GM10248 (cell line): ENCODE results near the gene RGPD3.
"Not testable (repeated sequence)": the region's sequence is repeated elsewhere in the genome, so short reads cannot be mapped to it uniquely, and the experiment has no call there.

Experiments used
- CTCF ChIA-PET: fragments of 300-600 bp; sonication (Branson Sonifier 250); formaldehyde crosslinking; extraction: SDS; loops from one replicate; lab custom pipeline; 2021; ENCODE audit warnings: antibody characterized with exemption; lab: Yijun Ruan, JAX
- POLR2A ChIA-PET: fragments of 350-650 bp; sonication (Branson Sonifier 250); formaldehyde crosslinking; extraction: SDS; loops from one replicate; lab custom pipeline; 2020; ENCODE audit warnings: antibody characterized with exemption; lab: Yijun Ruan, JAX
- DNase-seq: peaks from one replicate; pipeline ENCODE4 v3.0.0; 2012; ENCODE audit errors: extremely low spot score
- CTCF ChIP-seq: IDR thresholded peaks from 2 replicates; pipeline ENCODE4 v1.5.1; 2012; ENCODE audit warnings: mild to moderate bottlenecking, low read depth; ENCODE audit errors: extremely low read depth, missing control alignments, control extremely low read depth

The RGPD3 gene

DNA sequence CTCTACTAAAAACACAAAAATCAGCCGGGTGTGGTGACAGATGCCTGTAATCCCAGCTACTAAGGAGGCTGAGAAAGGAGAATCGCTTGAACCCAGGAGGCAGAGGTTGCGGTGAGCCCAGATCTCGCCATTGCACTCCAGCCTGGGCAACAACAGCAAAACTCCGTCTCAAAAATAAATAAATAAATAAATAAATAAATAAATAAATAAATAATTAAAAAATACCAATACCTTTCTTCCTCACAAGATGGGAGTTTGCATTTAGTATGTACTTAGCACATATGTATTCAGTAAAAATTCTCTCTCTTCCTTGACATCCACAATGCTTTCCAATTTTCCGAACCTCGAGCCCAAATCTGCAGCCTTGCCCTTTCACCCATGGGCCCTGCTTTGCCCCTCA, 32.1 kb upstream of the RGPD3 start:
- POLR2A ChIA-PET, DNase-seq, CTCF ChIA-PET: not testable (repeated sequence)

- CTCF ChIA-PET, DNase-seq, POLR2A ChIA-PET: not testable (repeated sequence)
Measured at GRCh38 chr2:106498549-106498948, 30.3 kb upstream of the RGPD3 start.

GRCh38 chr2:106492913-106493312, 24.7 kb upstream of the RGPD3 start:
- DNase-seq, CTCF ChIA-PET: not testable (repeated sequence)

DNA sequence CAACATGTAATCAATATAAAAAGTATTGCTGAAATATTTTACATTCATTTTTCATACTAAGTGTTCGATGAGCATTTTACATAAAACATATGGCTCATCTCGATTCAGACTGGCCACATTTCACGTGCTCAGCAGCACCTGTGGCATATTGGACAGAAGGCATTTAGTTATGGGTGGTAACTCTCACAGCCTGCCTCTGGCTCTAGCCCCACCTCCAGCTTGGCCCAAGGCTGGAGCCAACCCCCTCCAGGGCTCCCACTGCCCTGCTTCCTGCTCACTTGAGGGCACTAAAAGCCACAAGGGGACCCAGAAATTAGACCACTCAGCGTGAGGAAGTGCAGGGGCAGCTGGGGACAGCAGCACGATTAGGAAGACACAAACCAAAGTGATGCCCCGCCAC, 24.2 kb upstream of the RGPD3 start:
- POLR2A ChIA-PET, CTCF ChIA-PET, DNase-seq: not testable (repeated sequence)

More at GRCh38 chr2:106492913-106493312, 24.7 kb upstream of the RGPD3 start:
- POLR2A ChIA-PET = not testable (repeated sequence)

DNA sequence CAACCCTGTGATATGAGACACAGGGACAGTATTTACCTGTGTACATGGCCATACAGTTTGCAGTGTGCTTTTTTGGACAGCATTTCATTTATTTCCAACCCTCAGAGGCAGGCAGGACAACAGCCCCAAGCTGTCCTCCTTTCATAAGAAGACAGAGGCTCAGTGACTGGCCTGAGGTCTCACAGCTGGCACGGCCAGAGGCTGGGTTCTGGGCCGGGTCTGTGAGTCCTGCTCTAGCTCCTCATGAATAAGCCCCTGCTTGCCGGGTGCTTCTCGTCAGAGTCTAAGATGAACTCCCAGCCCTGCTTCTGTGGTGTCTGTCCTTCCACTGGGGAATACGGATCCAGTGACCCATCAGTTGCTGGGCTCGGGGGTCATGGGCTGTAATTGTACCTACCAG, 21.5 kb upstream of the RGPD3 start:
- CTCF ChIA-PET, DNase-seq, POLR2A ChIA-PET: not testable (repeated sequence)

DNA sequence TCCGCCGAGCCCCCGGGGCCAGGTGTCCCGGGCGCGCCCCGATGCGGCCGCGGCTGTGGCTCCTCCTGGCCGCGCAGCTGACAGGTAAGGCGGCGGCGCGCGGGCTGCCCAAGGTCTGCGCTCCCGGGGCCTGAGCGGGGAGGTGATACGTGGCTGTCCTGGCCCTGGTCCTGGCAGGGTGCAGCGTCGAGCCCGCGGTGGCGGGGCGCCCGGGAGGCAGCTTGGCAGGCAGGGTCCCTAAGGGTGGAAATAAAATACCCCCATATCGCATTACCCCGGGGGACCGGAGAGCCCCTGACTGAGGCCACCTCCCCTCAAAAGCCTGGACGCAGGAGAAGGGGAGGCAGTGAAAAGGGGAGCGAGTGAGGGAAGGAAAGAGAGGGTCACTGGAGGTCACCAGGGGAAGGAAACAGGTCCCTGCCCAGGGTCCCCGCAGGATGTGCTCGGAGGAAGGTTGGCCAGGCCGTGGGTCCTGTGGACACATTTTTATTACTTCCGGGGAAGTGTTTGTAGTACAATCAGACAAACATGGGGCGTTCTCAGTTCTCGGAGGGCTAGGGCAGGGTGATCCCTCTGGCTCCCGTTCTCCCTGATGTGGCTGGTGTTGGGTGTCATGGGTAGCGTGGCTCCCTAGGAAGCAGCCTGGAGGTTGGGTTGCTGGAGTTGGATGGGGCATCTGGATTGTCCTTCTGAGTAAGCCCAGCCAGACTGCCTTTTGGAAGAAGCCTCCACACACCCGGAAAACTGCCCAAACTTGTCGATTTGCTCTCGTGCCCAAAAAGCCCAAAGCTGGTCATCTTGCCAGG, 19.4 kb upstream of the RGPD3 start:
- CTCF ChIA-PET, DNase-seq, POLR2A ChIA-PET: not testable (repeated sequence)

DNA sequence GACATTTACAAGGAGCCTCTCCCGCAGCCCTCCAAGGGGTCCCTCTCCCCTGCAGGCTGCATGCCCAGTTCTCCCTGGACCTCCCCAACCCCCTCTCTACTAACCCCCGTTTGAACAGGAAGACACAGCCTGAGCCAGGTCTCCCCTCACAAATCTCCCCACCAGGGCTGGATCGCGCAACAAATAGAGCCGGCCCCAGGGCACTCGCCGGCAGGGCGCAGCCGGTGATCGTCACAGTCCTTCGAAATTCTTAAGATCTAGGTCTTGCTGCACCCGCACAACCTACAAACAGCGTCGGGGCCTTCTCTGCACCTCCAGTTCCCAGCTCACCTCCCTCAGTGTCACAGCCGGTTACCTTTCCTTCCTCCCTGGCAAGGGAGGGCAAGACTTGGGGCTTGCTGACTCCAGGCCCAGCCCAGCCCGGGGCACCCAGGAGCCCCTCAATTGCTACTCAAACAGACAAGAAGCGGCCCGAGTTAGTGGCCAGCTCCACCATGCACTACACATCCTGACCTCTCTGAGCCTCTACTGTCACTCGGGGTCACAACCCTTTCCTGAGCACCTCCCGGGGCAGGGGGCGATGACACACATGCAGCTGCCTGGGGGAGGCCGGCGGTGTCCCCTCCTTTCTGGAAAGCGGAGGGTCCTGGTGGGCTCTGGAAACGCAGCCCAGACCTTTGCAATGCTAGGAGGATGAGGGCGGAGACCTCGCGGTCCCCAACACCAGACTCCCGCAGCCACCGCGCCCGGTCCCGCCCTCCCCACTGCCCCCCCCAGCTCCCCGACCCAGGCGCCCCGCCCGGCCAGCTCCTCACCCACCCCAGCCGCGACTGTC, 18.6 kb upstream of the RGPD3 start, which contains the start of gene CD8B2:
Gene CD8B2 (plus strand): TSS at position 814 of the 835 bp plus-strand sequence. CDS start 63 bp downstream, outside the sequence.
- DNase-seq, CTCF ChIA-PET, POLR2A ChIA-PET: not testable (repeated sequence)

DNA sequence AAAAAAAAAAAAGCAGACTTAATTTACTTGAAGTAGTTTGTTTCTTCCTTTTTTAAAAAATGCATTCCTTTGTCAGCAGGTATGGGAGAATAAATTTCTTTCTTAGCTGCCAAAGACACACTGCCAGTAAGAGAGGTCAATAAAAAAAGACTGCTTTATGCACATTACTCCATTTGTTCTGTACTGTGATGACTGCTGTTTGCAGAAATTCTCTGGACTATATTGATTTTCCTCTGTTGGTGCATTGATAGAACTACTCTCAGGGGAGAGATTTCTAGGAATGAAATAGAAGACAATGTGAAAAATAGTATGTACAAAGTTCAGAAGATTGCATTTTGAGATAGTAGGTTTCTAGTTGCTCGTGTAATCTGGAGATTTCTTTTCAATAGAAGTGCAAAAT, 11.3 kb upstream of the RGPD3 start:
- POLR2A ChIA-PET, DNase-seq, CTCF ChIA-PET: not testable (repeated sequence)

- POLR2A ChIA-PET, DNase-seq, CTCF ChIA-PET: not testable (repeated sequence)
Measured at GRCh38 chr2:106477647-106478046, 9.4 kb upstream of the RGPD3 start.

- TF ChIP-seq CTCF = peak; percentile 24
- CTCF ChIA-PET, DNase-seq, POLR2A ChIA-PET: not testable (repeated sequence)
Measured at GRCh38 chr2:106470658-106471057, 2.4 kb upstream of the RGPD3 start.

GRCh38 chr2:106467516-106467915, 697 bp downstream of the RGPD3 start:
- CTCF ChIA-PET, POLR2A ChIA-PET, DNase-seq: not testable (repeated sequence)

- DNase-seq, CTCF ChIA-PET, POLR2A ChIA-PET: not testable (repeated sequence)
Measured at GRCh38 chr2:106461882-106462281, 6.3 kb downstream of the RGPD3 start.

- POLR2A ChIA-PET, CTCF ChIA-PET, DNase-seq: not testable (repeated sequence)
Measured at GRCh38 chr2:106390680-106391079, 77.5 kb downstream of the RGPD3 start.

DNA sequence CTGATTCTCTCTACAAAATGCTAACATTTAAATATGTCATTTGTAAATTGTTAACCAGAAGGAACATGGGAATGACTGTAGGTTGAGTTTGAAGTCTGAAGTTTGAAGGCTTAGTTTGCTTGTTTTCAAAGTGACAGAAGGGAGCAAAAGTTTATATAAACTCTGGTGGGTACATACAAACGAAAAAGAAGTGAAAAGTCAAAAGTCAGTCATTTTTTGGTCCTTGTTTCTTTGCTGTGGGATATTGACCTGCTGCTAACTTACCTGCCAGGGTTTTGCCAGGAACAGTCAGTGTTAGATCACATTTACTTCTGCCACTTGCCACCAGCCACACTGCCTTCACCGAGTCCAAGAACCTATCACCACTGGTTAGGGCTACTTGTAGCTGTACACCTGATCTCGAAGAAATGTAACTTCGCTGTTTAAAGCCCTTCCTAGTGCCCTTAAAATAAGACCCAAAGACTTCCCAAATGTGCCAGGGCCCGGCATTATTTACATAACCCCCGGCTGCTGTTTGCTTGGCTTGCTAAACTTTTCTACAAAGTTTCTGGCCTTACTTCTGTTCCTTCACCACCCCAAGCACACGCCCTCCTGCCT, 79.3 kb downstream of the RGPD3 start:
- CTCF ChIA-PET, POLR2A ChIA-PET, DNase-seq: not testable (repeated sequence)

GRCh38 chr2:106384548-106384947, 83.7 kb downstream of the RGPD3 start:
- CTCF ChIA-PET, DNase-seq, POLR2A ChIA-PET: not testable (repeated sequence)

DNA sequence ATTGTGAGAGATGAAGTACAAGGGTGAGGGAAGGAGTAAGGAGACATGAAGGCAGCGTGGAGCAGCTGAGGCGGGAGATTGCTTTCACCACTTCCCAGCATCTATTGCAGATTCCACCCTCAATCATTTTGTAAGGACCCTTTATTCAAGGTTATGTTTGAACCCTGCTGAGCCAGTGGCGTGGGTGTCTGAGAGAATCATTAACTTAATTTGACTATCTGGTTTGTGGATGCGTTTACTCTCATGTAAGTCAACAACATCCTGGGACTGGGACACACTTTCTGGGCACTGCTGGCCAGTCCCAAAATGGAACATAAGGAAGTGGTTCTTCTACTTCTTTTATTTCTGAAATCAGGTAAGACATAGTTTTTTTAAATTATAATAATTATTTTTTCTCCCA, 86.3 kb downstream of the RGPD3 start:
- CTCF ChIA-PET, POLR2A ChIA-PET: not testable (repeated sequence)

GRCh38 chr2:106379567-106379966, 88.6 kb downstream of the RGPD3 start:
- DNase-seq, POLR2A ChIA-PET, CTCF ChIA-PET: not testable (repeated sequence)

More for the DNA sequence above, 86.3 kb downstream of the RGPD3 start:
- DNase-seq = not testable (repeated sequence)
